ENCODE measurements around the gene TNK2. TPM values are rescaled to one million over a fixed set of nuclear protein-coding genes. Genes with fewer than 3 reads are reported as not detected.

Gene TNK2
- total and polyA plus RNA-seq, 2 of the 13 experiments (the other 11 are each of a cell fraction or from before 2014, with no cell fraction given): 4.6 to 5.8 TPM

DNA sequence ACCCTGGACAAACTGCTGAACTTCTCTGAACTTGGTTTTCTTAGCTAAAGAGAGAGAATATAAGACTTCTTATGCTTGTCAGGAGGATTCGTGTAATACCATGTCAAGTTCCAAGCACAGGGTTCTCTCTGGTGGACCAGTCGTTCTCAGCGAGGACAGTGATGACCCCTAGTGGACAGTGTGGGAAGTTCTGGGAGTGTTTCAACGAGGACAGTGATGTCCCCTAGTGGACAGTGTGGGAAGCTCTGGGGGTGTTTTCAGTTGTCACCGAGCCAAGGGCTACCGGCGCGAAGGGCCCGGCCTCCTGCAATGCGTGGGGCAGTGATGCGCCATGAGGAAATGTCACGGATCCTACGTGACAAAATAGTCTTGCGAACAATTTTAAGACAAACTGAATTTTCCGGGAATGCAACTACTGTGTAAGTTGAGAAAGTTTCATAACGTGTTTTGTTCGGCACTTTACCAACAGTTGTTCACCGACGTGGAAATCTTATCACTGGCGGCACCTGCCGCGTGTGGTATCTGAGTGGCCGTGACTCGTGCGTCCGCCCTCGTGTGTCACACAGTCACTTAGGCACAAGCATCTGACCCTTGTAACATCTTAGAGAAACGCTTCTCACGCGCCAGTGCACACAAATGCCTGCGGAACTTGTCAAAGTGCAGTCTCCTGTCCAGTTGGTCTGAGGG lies 57.4 kb downstream of the TNK2 start (continued):
- TF ChIP-seq ZBTB42 (CRISPR knock-in tag; IDR thresholded peaks at IDR 0.05): no peak
- TF ChIP-seq RELA (CRISPR knock-in tag; IDR thresholded peaks at IDR 0.05): 0 out of 2 replicates have a peak, but pooled peaks have one; percentile 48
- TF ChIP-seq GATAD2A (CRISPR knock-in tag; IDR thresholded peaks at IDR 0.05): peak; percentile 79
- no peak for TF ChIP-seq SMAD1 (CRISPR knock-in tag; IDR thresholded peaks at IDR 0.05; ENCODE audit: borderline replicate concordance, low read depth)
- no peak for TF ChIP-seq ZNF367 (CRISPR knock-in tag; IDR thresholded peaks at IDR 0.05; ENCODE audit: borderline replicate concordance)
- TF ChIP-seq, protein P1, sequence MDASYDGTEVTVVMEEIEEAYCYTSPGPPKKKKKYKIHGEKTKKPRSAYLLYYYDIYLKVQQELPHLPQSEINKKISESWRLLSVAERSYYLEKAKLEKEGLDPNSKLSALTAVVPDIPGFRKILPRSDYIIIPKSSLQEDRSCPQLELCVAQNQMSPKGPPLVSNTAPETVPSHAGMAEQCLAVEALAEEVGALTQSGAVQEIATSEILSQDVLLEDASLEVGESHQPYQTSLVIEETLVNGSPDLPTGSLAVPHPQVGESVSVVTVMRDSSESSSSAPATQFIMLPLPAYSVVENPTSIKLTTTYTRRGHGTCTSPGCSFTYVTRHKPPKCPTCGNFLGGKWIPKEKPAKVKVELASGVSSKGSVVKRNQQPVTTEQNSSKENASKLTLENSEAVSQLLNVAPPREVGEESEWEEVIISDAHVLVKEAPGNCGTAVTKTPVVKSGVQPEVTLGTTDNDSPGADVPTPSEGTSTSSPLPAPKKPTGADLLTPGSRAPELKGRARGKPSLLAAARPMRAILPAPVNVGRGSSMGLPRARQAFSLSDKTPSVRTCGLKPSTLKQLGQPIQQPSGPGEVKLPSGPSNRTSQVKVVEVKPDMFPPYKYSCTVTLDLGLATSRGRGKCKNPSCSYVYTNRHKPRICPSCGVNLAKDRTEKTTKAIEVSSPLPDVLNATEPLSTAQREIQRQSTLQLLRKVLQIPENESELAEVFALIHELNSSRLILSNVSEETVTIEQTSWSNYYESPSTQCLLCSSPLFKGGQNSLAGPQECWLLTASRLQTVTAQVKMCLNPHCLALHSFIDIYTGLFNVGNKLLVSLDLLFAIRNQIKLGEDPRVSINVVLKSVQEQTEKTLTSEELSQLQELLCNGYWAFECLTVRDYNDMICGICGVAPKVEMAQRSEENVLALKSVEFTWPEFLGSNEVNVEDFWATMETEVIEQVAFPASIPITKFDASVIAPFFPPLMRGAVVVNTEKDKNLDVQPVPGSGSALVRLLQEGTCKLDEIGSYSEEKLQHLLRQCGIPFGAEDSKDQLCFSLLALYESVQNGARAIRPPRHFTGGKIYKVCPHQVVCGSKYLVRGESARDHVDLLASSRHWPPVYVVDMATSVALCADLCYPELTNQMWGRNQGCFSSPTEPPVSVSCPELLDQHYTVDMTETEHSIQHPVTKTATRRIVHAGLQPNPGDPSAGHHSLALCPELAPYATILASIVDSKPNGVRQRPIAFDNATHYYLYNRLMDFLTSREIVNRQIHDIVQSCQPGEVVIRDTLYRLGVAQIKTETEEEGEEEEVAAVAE (CRISPR knock-in tag; IDR thresholded peaks at IDR 0.05; ENCODE audit: borderline replicate concordance): peak; percentile 62; the same call in 1 of the 2 replicates
- TF ChIP-seq ZNF282 (IDR thresholded peaks at IDR 0.05; ENCODE audit: partially characterized antibody): no peak
- TF ChIP-seq, protein P2, sequence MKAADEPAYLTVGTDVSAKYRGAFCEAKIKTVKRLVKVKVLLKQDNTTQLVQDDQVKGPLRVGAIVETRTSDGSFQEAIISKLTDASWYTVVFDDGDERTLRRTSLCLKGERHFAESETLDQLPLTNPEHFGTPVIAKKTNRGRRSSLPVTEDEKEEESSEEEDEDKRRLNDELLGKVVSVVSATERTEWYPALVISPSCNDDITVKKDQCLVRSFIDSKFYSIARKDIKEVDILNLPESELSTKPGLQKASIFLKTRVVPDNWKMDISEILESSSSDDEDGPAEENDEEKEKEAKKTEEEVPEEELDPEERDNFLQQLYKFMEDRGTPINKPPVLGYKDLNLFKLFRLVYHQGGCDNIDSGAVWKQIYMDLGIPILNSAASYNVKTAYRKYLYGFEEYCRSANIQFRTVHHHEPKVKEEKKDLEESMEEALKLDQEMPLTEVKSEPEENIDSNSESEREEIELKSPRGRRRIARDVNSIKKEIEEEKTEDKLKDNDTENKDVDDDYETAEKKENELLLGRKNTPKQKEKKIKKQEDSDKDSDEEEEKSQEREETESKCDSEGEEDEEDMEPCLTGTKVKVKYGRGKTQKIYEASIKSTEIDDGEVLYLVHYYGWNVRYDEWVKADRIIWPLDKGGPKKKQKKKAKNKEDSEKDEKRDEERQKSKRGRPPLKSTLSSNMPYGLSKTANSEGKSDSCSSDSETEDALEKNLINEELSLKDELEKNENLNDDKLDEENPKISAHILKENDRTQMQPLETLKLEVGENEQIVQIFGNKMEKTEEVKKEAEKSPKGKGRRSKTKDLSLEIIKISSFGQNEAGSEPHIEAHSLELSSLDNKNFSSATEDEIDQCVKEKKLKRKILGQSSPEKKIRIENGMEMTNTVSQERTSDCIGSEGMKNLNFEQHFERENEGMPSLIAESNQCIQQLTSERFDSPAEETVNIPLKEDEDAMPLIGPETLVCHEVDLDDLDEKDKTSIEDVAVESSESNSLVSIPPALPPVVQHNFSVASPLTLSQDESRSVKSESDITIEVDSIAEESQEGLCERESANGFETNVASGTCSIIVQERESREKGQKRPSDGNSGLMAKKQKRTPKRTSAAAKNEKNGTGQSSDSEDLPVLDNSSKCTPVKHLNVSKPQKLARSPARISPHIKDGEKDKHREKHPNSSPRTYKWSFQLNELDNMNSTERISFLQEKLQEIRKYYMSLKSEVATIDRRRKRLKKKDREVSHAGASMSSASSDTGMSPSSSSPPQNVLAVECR (CRISPR knock-in tag; IDR thresholded peaks at IDR 0.05; ENCODE audit: borderline replicate concordance): peak; percentile 24; the same call in 1 of the 2 replicates
- TF ChIP-seq STAG1 (CRISPR knock-in tag; IDR thresholded peaks at IDR 0.05): peak; percentile 88
- TF ChIP-seq, protein P3, sequence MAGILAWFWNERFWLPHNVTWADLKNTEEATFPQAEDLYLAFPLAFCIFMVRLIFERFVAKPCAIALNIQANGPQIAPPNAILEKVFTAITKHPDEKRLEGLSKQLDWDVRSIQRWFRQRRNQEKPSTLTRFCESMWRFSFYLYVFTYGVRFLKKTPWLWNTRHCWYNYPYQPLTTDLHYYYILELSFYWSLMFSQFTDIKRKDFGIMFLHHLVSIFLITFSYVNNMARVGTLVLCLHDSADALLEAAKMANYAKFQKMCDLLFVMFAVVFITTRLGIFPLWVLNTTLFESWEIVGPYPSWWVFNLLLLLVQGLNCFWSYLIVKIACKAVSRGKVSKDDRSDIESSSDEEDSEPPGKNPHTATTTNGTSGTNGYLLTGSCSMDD (CRISPR knock-in tag; IDR thresholded peaks at IDR 0.05): no peak
- TF ChIP-seq MNT (IDR thresholded peaks at IDR 0.05): no peak
- TF ChIP-seq ZNF446 (CRISPR knock-in tag; IDR thresholded peaks at IDR 0.05): no peak
- no peak for TF ChIP-seq ATRX (CRISPR knock-in tag; IDR thresholded peaks at IDR 0.05; ENCODE audit: borderline replicate concordance)
- 0 out of 2 replicates have a peak, but pooled peaks have one; percentile 67 for TF ChIP-seq ZNF124 (CRISPR knock-in tag; IDR thresholded peaks at IDR 0.05)
- TF ChIP-seq IRF9 (CRISPR knock-in tag; IDR thresholded peaks at IDR 0.05; ENCODE audit: borderline replicate concordance): no peak
- no peak for TF ChIP-seq EZH2 (conservative IDR thresholded peaks at IDR 0.05; ENCODE audit: low read depth, low read length)
- peak; percentile 30; the same call in 1 of the 2 replicates for TF ChIP-seq BCL6 (CRISPR knock-in tag; IDR thresholded peaks at IDR 0.05)
